GM12891 (cell line): ENCODE data around the gene EPHA10.
"Not testable (repeated sequence)": the region's sequence is repeated elsewhere in the genome, so short reads cannot be mapped to it uniquely, and the experiment has no call there.

Experiments used
- DNase-seq: peaks from one replicate; pipeline ENCODE4 v3.0.0; 2011; ENCODE audit warnings: low spot score; ENCODE audit not compliant: insufficient read length
- FAIRE-seq: peaks from 2 replicates; lab custom pipeline; 2011; peaks lifted over from hg19 to GRCh38; lab: Jason Lieb, UNC
- PAX5 ChIP-seq: IDR thresholded peaks from 2 replicates; pipeline ENCODE4 v1.6.1; 2011; ENCODE audit warnings: low read length, moderate library complexity, mild to moderate bottlenecking; ENCODE audit not compliant: insufficient read depth, severe bottlenecking
- POLR2A ChIP-seq: IDR thresholded peaks from 2 replicates; pipeline ENCODE4 v1.6.1; 2011; ENCODE audit warnings: low read depth, low read length, control low read depth
- POLR2AphosphoS5 ChIP-seq: IDR thresholded peaks from 2 replicates; pipeline ENCODE4 v1.6.1; 2011; ENCODE audit warnings: low read depth, low read length, control low read depth
- POU2F2 ChIP-seq: IDR thresholded peaks from 2 replicates; pipeline ENCODE4 v1.6.1; 2011; ENCODE audit warnings: low read depth, mild to moderate bottlenecking, control low read depth, low read length, moderate library complexity
- SPI1 ChIP-seq: IDR thresholded peaks from 2 replicates; pipeline ENCODE4 v1.6.1; 2011; ENCODE audit warnings: low read depth, low read length, control low read depth
- TAF1 ChIP-seq: IDR thresholded peaks from 2 replicates; pipeline ENCODE4 v1.6.1; 2011; ENCODE audit warnings: low read depth, low read length, control low read depth

EPHA10 gene

GRCh38 chr1:37697090-37697489 lies 67.8 kb downstream of the EPHA10 start:
- FAIRE-seq (no peak), DNase-seq (no peak)
- TF ChIP-seq POLR2A (no peak), PAX5 (no peak), TAF1 (no peak)

GRCh38 chr1:37692834-37693175 lies 72.1 kb downstream of the EPHA10 start:
- TF ChIP-seq POLR2AphosphoS5 = no peak
- TF ChIP-seq POU2F2 = no peak
- no peak for TF ChIP-seq TAF1
- TF ChIP-seq POLR2A = no peak
- TF ChIP-seq SPI1 = no peak
- TF ChIP-seq PAX5 = no peak
- FAIRE-seq = no peak
- no peak for DNase-seq

GRCh38 chr1:37692078-37692833 lies 72.7 kb downstream of the EPHA10 start, which contains the start of gene CDCA8:
CDCA8 (plus strand) TSS chr1:37692516; CDS start chr1:37692691, 175 bp downstream.
- TF ChIP-seq POU2F2 (peak; percentile 58; the same call in 1 of the 2 replicates), PAX5 (no peak), POLR2AphosphoS5 (peak; percentile 83; the same call in 1 of the 2 replicates), TAF1 (peak; percentile 46; the same call in 1 of the 2 replicates), POLR2A (peak; percentile 81)
- DNase-seq (peak; percentile 95), FAIRE-seq (peak; percentile 97)

- no peak for TF ChIP-seq POLR2A
- no peak for TF ChIP-seq TAF1
- TF ChIP-seq SPI1 = no peak
- no peak for TF ChIP-seq POLR2AphosphoS5
- TF ChIP-seq PAX5 = no peak
- TF ChIP-seq POU2F2 = no peak
These were observed 73.3 kb downstream of the EPHA10 start for GRCh38 chr1:37691497-37692077.

GRCh38 chr1:37688926-37689325 lies 76.0 kb downstream of the EPHA10 start:
- no peak for FAIRE-seq
- no peak for TF ChIP-seq PAX5
- TF ChIP-seq SPI1 = no peak
- TF ChIP-seq TAF1 = no peak
- TF ChIP-seq POLR2A = no peak
- TF ChIP-seq POLR2AphosphoS5 = no peak
- TF ChIP-seq POU2F2 = no peak
- no peak for DNase-seq

More at GRCh38 chr1:37691497-37692077, 73.3 kb downstream of the EPHA10 start:
- no peak for FAIRE-seq
- no peak for DNase-seq

DNA sequence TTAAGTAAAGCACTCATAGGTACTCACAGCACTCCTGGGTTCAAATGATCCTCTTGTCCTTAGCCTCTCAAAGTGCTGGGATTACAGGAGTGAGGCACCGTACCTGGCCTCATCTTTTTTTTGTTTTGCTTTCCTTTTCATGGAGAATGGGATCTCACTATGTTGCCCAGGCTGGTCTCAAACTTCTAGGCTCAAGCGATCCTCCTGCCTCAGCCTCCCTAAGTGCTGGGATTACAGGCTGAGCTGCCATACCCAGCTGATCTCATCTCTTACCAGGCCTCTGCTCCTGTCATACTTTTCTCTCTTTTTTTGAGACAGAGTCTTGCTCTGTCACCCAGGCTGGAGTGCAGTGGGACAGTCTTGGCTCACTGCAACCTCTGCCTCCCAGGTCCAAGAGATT lies 77.2 kb downstream of the EPHA10 start:
- DNase-seq, FAIRE-seq: not testable (repeated sequence)

- TF ChIP-seq TAF1 (no peak), POLR2A (no peak), SPI1 (no peak), POLR2AphosphoS5 (no peak), PAX5 (no peak), POU2F2 (no peak)
- no peak for FAIRE-seq
These were observed 79.2 kb downstream of the EPHA10 start for GRCh38 chr1:37685722-37686121.

DNA sequence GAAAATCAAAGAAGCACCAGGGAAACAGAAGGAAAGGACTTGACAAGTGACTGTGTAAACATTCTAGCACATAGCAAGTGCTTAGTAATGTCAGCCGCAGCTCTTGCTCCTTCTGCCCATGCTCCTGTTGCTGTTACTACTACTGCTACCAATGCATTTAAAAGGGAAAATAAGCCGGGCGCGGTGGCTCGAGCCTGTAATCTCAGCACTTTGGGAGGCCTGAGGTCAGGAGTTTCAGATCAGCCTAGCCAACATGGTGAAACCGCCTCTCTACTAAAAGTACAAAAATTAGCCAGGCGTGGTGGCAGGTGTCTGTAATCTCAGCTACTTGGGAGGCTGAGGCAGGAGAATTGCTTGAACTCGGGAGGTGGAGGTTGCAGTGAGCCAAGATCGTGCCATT lies 80.7 kb downstream of the EPHA10 start:
- FAIRE-seq, DNase-seq: not testable (repeated sequence)

More at GRCh38 chr1:37685722-37686121, 79.2 kb downstream of the EPHA10 start:
- DNase-seq = no peak

DNA sequence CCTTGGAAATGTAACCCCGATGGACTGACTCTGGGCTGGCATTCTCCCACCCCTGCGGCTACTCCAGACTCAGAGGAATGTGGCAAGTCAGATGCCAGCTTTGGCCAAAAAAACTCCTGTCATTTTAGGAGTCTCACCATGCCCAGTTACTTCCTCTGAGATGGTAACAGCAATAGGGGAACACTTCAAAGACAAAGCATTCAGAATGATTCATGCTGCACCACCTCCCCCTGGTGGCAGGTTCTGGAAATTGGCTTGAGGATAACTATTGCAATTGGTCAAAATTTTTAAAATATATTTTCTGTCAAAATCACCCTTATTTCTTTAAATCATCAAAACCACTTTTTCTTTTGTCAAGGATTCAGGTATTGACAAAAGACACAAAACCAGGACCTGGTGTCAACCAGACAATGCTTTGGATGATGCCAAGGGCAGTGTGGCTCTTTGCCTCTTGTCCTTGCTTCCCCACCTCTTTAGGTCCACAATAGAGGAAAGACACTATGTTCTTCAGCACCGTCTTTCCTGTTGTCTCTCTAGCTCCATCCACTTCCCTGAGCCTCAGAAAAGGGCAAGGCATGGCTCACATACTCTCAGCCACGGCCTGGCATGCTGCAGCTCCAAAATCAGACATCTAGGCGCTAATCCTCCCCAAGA lies 82.5 kb downstream of the EPHA10 start:
- TF ChIP-seq POLR2A (no peak), SPI1 (peak; percentile 42)
- FAIRE-seq (peak; percentile 91), DNase-seq (no peak)

- DNase-seq (no peak), FAIRE-seq (no peak)
- TF ChIP-seq POLR2AphosphoS5 = no peak
- TF ChIP-seq SPI1 = no peak
- no peak for TF ChIP-seq POLR2A
- TF ChIP-seq PAX5 = no peak
- TF ChIP-seq POU2F2 = no peak
- no peak for TF ChIP-seq TAF1
These were observed 84.0 kb downstream of the EPHA10 start for GRCh38 chr1:37680933-37681332.
